HCT116 (cell line): ENCODE data around the gene FTCDNL1.

Source experiments
- CEBPB ChIP-seq: IDR thresholded peaks from 2 replicates; pipeline ENCODE4 v1.6.1; 2012; ENCODE audit warnings: low read depth
- CTCF ChIP-seq, 3 experiments: fragments of 200-600 bp in 1 of 3; sonication (generic) in 1 of 3; IDR thresholded peaks in 2 of 3; conservative IDR thresholded peaks in 1 of 3; 2 replicates each; pipeline ENCODE4 v1.5.1; 2012 to 2017; ENCODE audit warnings: low read depth in 2 of 3, low read length in 2 of 3, antibody characterized with exemption in 1 of 3, borderline replicate concordance in 1 of 3, control low read depth in 1 of 3, mild to moderate bottlenecking in 1 of 3, mixed read lengths in 1 of 3, mixed run types in 1 of 3, moderate library complexity in 1 of 3; ENCODE audit not compliant: insufficient read depth in 1 of 3
- MAX ChIP-seq: IDR thresholded peaks from 2 replicates; pipeline ENCODE4 v1.6.1; 2012
- POLR2A ChIP-seq: IDR thresholded peaks from 2 replicates; pipeline ENCODE4 v1.7.0; 2011; ENCODE audit warnings: borderline replicate concordance; ENCODE audit not compliant: insufficient read depth, insufficient read length; ENCODE audit errors: extremely low read depth
- SP1 ChIP-seq: IDR thresholded peaks from 2 replicates; pipeline ENCODE4 v1.6.1; 2012; ENCODE audit warnings: low read depth
- TF ChIP-seq, protein P1 (sequence below): IDR thresholded peaks from 2 replicates; pipeline ENCODE4 v1.6.1; 2011; ENCODE audit warnings: mild to moderate bottlenecking, low read length, moderate library complexity; ENCODE audit not compliant: insufficient replicate concordance; ENCODE audit errors: extremely low read depth

DNA sequence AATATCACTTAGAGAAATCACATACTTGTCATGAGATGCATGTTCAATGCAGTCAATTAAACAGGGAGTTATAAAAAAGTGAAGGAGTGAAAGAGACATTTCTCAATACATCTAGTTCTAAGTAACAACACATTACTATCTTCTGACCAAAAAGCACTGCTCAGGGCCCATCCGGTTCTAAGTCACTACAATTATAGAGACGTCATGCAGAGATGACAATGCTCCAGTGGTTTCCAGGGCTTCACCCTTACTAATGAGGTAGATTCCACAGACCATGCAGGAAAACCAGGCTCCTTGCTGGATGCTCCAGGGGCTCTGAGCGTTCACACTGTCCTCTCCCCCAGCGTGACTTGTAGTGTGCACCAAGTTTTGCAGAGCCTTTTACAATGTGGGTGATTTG is 88.0 kb downstream of the FTCDNL1 start:
- TF ChIP-seq SP1 (no peak), CTCF (IDR thresholded peaks at IDR 0.05 in 2 of 3, conservative IDR thresholded peaks at IDR 0.05 in 1 of 3; ENCODE audit: borderline replicate concordance in 1 of 3, insufficient read depth in 1 of 3, low read depth in 2 of 3, low read length in 2 of 3) (no peak), POLR2A (no peak), MAX (no peak), CEBPB (no peak)
- TF ChIP-seq, protein P1, sequence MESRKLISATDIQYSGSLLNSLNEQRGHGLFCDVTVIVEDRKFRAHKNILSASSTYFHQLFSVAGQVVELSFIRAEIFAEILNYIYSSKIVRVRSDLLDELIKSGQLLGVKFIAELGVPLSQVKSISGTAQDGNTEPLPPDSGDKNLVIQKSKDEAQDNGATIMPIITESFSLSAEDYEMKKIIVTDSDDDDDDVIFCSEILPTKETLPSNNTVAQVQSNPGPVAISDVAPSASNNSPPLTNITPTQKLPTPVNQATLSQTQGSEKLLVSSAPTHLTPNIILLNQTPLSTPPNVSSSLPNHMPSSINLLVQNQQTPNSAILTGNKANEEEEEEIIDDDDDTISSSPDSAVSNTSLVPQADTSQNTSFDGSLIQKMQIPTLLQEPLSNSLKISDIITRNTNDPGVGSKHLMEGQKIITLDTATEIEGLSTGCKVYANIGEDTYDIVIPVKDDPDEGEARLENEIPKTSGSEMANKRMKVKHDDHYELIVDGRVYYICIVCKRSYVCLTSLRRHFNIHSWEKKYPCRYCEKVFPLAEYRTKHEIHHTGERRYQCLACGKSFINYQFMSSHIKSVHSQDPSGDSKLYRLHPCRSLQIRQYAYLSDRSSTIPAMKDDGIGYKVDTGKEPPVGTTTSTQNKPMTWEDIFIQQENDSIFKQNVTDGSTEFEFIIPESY, result no peak
